SK-N-SH treated with all-trans-retinoic acid at 6 μM for 48 hours (cell line): ENCODE data around the gene PCSK5.
"Not testable (repeated sequence)": the region's sequence is repeated elsewhere in the genome, so short reads cannot be mapped to it uniquely, and the experiment has no call there.

ENCODE experiments used
- ATAC-seq: fragments of 200-7000 bp; cut with Tn5 transposase; 3 replicates; pipeline ENCODE4 v1.9.1; 2020; ENCODE audit warnings: mild to moderate bottlenecking, moderate library complexity
- ARNTL ChIP-seq: fragments of 450-650 bp; formaldehyde crosslinking; IDR thresholded peaks from 2 replicates; pipeline ENCODE4 v1.5.0; 2020; ENCODE audit warnings: low read depth, mild to moderate bottlenecking, moderate library complexity, borderline replicate concordance
- BACH2 ChIP-seq: fragments of 250-450 bp; sonication (Bioruptor Pico); IDR thresholded peaks from 2 replicates; pipeline ENCODE4 v1.9.0; 2021; ENCODE audit warnings: mild to moderate bottlenecking, borderline replicate concordance
- CSDC2 ChIP-seq: fragments of 250-450 bp; sonication (Bioruptor Pico); IDR thresholded peaks from 2 replicates; pipeline ENCODE4 v1.5.0; 2020; ENCODE audit warnings: mild to moderate bottlenecking, moderate library complexity
- ESRRG ChIP-seq: fragments of 250-450 bp; sonication (Bioruptor Pico); IDR thresholded peaks from 2 replicates; pipeline ENCODE4 v1.6.1; 2021; ENCODE audit warnings: mild to moderate bottlenecking
- GLIS3 ChIP-seq: fragments of 250-450 bp; sonication (Bioruptor Pico); IDR thresholded peaks from 2 replicates; pipeline ENCODE4 v1.5.0; 2020; ENCODE audit warnings: mild to moderate bottlenecking, moderate library complexity
- ISL1 ChIP-seq: fragments of 250-450 bp; sonication (Bioruptor Pico); IDR thresholded peaks from 2 replicates; pipeline ENCODE4 v2.1.2; 2022; ENCODE audit warnings: mild to moderate bottlenecking, moderate library complexity
- OSR1 ChIP-seq: fragments of 250-450 bp; sonication (Bioruptor Pico); IDR thresholded peaks from 2 replicates; pipeline ENCODE4 v1.8.0; 2022; ENCODE audit warnings: moderate library complexity, mild to moderate bottlenecking, inconsistent platforms
- POU6F1 ChIP-seq: fragments of 250-450 bp; sonication (Bioruptor Pico); IDR thresholded peaks from 2 replicates; pipeline ENCODE4 v1.8.0; 2021; ENCODE audit warnings: low read depth, mild to moderate bottlenecking, moderate library complexity, borderline replicate concordance
- RARB ChIP-seq: fragments of 250-450 bp; sonication (Bioruptor Pico); IDR thresholded peaks from 2 replicates; pipeline ENCODE4 v1.8.0; 2021; ENCODE audit warnings: mild to moderate bottlenecking, moderate library complexity
- SNAI2 ChIP-seq: fragments of 250-450 bp; sonication (Bioruptor Pico); IDR thresholded peaks from 2 replicates; pipeline ENCODE4 v1.5.0; 2020; ENCODE audit warnings: mild to moderate bottlenecking, moderate library complexity
- TCF4 ChIP-seq: fragments of 250-450 bp; sonication (Bioruptor Pico); IDR thresholded peaks from 2 replicates; pipeline ENCODE4 v1.8.0; 2021; ENCODE audit warnings: mild to moderate bottlenecking, moderate library complexity, borderline replicate concordance
- TOX ChIP-seq: fragments of 250-450 bp; sonication (Bioruptor Pico); IDR thresholded peaks from 2 replicates; pipeline ENCODE4 v1.8.0; 2021; ENCODE audit warnings: mild to moderate bottlenecking, moderate library complexity, borderline replicate concordance
- TSHZ2 ChIP-seq: fragments of 250-450 bp; sonication (Bioruptor Pico); IDR thresholded peaks from 2 replicates; pipeline ENCODE4 v1.5.0; 2020; ENCODE audit warnings: mild to moderate bottlenecking, moderate library complexity
- ZC3H10 ChIP-seq: fragments of 250-450 bp; sonication (Bioruptor Pico); IDR thresholded peaks from 2 replicates; pipeline ENCODE4 v1.5.1; 2021; ENCODE audit warnings: mild to moderate bottlenecking, moderate library complexity
- ZFP3 ChIP-seq: fragments of 250-450 bp; sonication (Bioruptor Pico); IDR thresholded peaks from 2 replicates; pipeline ENCODE4 v1.5.0; 2020; ENCODE audit warnings: mild to moderate bottlenecking, moderate library complexity
- ZNF70 ChIP-seq: fragments of 450-650 bp; formaldehyde crosslinking; IDR thresholded peaks from 2 replicates; pipeline ENCODE4 v1.5.0; 2020; ENCODE audit warnings: mild to moderate bottlenecking, moderate library complexity
- ZNF8 ChIP-seq: fragments of 450-650 bp; formaldehyde crosslinking; IDR thresholded peaks from 2 replicates; pipeline ENCODE4 v1.5.0; 2020; ENCODE audit warnings: mild to moderate bottlenecking, moderate library complexity
- TF ChIP-seq, protein P1 (sequence below): fragments of 250-450 bp; sonication (Bioruptor Pico); IDR thresholded peaks from 2 replicates; pipeline ENCODE4 v1.5.1; 2020; ENCODE audit warnings: low read depth, mild to moderate bottlenecking, moderate library complexity
- TF ChIP-seq, protein P2 (sequence below): fragments of 250-450 bp; sonication (Bioruptor Pico); IDR thresholded peaks from 2 replicates; pipeline ENCODE4 v1.5.1; 2021; ENCODE audit warnings: mild to moderate bottlenecking, moderate library complexity

PCSK5 gene

DNA sequence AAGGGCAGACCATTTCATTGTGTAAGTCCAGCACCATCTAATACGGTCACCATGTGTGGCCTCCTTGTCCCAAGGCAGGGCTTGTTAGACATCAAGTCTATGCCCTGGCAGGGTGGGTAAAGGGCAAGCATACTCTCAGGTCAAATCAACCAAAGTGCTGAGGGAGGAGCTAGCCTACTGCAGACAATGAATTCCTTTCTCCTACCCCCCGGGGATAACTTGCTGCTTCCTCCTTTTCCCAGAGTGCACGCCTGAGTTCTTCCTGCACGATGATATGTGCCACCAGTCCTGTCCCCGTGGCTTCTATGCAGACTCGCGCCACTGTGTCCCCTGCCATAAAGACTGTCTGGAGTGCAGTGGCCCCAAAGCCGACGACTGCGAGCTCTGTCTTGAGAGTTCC lies 432.3 kb downstream of the PCSK5 start:
- no peak for TF ChIP-seq TOX (CRISPR knock-in tag)
- no peak for TF ChIP-seq RARB
- no peak for ATAC-seq

DNA sequence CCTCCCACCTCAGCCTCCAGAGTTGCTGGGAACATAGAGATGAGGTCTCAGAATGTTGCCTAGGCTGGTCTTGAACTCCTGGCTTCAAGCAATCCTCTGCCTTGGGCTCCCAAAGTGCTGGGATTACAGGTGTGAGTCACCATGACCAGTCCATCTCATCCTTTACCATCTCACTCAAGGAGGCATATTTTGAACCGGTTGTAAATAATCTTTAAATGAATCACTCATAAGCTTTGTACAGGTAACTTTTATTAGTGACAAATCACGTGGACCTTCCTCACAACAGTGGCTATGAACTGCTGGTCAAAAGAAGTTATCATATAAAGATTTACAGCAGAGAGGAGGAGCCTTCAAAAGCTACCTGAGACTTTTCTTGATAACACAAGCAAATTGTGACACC lies 433.0 kb downstream of the PCSK5 start:
- no peak for ATAC-seq
- no peak for TF ChIP-seq ZFP3 (CRISPR knock-in tag)
- no peak for TF ChIP-seq ISL1 (CRISPR knock-in tag)
- TF ChIP-seq ARNTL: no peak
- TF ChIP-seq TOX (CRISPR knock-in tag): no peak
- no peak for TF ChIP-seq CSDC2
- no peak for TF ChIP-seq BACH2
- TF ChIP-seq RARB: no peak
- TF ChIP-seq TSHZ2 (CRISPR knock-in tag): no peak
- TF ChIP-seq OSR1 (CRISPR knock-in tag): no peak
- TF ChIP-seq, protein P1, sequence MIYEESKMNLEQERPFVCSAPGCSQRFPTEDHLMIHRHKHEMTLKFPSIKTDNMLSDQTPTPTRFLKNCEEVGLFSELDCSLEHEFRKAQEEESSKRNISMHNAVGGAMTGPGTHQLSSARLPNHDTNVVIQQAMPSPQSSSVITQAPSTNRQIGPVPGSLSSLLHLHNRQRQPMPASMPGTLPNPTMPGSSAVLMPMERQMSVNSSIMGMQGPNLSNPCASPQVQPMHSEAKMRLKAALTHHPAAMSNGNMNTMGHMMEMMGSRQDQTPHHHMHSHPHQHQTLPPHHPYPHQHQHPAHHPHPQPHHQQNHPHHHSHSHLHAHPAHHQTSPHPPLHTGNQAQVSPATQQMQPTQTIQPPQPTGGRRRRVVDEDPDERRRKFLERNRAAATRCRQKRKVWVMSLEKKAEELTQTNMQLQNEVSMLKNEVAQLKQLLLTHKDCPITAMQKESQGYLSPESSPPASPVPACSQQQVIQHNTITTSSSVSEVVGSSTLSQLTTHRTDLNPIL: no peak
- TF ChIP-seq ZC3H10 (CRISPR knock-in tag): no peak
- no peak for TF ChIP-seq ZNF8 (CRISPR knock-in tag)
- no peak for TF ChIP-seq GLIS3 (CRISPR knock-in tag)
- TF ChIP-seq, protein P2, sequence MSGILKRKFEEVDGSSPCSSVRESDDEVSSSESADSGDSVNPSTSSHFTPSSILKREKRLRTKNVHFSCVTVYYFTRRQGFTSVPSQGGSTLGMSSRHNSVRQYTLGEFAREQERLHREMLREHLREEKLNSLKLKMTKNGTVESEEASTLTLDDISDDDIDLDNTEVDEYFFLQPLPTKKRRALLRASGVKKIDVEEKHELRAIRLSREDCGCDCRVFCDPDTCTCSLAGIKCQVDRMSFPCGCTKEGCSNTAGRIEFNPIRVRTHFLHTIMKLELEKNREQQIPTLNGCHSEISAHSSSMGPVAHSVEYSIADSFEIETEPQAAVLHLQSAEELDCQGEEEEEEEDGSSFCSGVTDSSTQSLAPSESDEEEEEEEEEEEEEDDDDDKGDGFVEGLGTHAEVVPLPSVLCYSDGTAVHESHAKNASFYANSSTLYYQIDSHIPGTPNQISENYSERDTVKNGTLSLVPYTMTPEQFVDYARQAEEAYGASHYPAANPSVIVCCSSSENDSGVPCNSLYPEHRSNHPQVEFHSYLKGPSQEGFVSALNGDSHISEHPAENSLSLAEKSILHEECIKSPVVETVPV (CRISPR knock-in tag): no peak
- no peak for TF ChIP-seq SNAI2 (CRISPR knock-in tag)
- TF ChIP-seq ZNF70: no peak
- no peak for TF ChIP-seq ESRRG (CRISPR knock-in tag)
- TF ChIP-seq POU6F1 (CRISPR knock-in tag): no peak
- TF ChIP-seq TCF4 (CRISPR knock-in tag): no peak
- TF ChIP-seq, all 23 proteins: peak for 0

DNA sequence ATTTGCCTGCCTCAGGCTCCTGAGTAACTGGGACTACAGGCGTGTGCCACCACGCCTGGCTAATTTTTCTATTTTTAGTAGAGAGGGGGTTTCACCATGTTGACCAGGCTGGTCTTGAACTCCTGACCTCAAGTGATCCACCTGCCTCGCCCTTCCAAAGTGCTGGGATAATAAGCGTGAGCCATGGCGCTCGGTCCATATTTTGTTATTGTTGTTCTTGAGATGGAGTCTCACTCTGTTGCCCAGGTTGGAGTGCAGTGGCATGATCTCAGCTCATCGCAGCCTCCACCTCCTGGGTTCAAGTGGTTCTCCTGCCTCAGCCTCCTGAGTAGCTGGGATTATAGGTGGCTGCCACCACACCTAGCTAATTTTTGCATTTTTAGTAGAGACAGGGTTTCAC lies 433.6 kb downstream of the PCSK5 start:
- not testable (repeated sequence) for ATAC-seq

GRCh38 chr9:76330034-76330433 lies 439.6 kb downstream of the PCSK5 start:
- no peak for ATAC-seq
- TF ChIP-seq ZFP3 (CRISPR knock-in tag) (no peak), TSHZ2 (CRISPR knock-in tag) (no peak), BACH2 (no peak), ZC3H10 (CRISPR knock-in tag) (no peak), POU6F1 (CRISPR knock-in tag) (no peak), TOX (CRISPR knock-in tag) (no peak), SNAI2 (CRISPR knock-in tag) (no peak), GLIS3 (CRISPR knock-in tag) (no peak)
- TF ChIP-seq, protein P1: no peak
- TF ChIP-seq, protein P2 (CRISPR knock-in tag): no peak
